GM21825 (cell line): ENCODE data around the gene PKNOX2.

ENCODE experiments used
- ATAC-seq: cut with Tn5 transposase; IDR thresholded peaks from one replicate; pipeline ENCODE4 v1.9.1; 2021; ENCODE audit warnings: mild to moderate bottlenecking, moderate library complexity; ENCODE audit not compliant: unreplicated experiment

Gene PKNOX2

GRCh38 chr11:125229916-125230315, 65.4 kb downstream of the PKNOX2 start:
- no peak for ATAC-seq

DNA sequence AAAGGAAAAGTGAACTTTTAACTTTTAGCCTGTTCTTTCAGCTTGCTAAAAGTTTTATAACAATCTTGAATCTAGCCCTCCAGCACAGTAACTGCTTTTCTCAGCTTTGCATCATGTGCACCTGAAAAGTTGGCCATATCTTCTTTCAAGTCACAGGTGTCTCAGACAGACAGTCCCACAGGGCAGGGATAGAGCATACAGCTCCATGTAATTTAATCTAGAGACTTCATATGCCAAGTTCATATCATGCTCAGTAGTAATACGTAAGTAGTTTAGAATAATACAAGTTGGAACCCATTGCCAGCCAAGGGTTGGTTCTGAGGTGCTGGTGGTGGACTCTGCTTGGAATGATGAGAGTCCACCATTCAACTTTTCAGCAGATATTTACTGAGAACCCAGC, 68.6 kb downstream of the PKNOX2 start:
- no peak for ATAC-seq

GRCh38 chr11:125233736-125234275, 69.3 kb downstream of the PKNOX2 start:
- no peak for ATAC-seq

GRCh38 chr11:125235071-125235471, 70.5 kb downstream of the PKNOX2 start:
- ATAC-seq = no peak

- no peak for ATAC-seq
Observed at GRCh38 chr11:125236072-125236825, 71.7 kb downstream of the PKNOX2 start.

GRCh38 chr11:125239585-125240560, 75.3 kb downstream of the PKNOX2 start:
- ATAC-seq = no peak

- no peak for ATAC-seq
Observed at GRCh38 chr11:125241104-125241503, 76.6 kb downstream of the PKNOX2 start.

DNA sequence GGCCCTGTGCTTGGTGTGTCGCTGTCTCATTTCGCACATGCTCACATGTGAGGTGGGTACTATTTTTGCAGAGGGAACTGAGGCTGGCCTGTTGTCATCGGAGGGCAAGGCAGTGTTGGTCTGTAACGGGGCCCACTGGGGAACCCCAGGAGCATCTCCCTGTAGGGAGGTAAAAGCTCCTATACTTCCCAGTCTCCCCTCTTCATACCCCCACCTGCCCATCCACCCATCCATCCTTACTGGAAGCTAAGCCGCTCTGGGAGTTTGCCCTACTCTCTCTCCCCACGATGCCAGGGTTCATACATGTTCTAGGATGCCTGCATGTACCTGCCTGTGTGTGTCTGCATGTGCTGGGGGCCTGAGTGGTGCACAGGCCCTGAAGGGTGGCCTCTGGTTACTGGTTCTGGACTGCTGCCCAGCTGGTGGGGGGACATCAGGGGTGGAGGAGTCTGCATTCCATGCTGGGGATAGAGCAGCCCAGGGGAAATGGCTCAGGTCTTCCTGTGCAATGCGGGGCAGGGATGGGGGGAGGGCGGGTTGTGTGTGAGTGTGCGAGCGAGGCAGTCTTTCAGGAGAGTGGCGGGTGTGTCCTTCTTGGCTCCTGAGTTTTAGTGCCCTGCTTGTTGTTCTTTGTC, 77.7 kb downstream of the PKNOX2 start:
- ATAC-seq = no peak

GRCh38 chr11:125244166-125244565, 79.6 kb downstream of the PKNOX2 start:
- ATAC-seq = no peak

DNA sequence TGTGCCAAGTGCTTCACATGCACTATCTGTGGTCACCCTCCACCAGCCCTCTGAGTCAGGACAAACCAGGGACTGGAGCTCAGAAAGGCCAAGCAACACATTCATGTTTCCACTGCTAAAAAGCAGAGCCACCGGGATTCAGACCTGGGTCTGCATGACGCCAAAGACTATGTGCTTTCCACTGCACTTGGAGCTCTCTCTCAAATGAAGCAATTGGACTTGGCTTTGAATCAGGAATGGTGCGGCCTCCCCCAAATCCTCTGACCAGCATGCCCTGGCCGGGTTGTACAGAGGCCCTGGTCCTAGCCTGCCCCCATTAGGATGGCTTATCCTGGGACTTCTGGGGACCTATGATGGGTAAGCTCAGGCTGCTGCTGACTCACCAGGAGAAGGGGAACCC, 80.7 kb downstream of the PKNOX2 start:
- ATAC-seq = no peak

DNA sequence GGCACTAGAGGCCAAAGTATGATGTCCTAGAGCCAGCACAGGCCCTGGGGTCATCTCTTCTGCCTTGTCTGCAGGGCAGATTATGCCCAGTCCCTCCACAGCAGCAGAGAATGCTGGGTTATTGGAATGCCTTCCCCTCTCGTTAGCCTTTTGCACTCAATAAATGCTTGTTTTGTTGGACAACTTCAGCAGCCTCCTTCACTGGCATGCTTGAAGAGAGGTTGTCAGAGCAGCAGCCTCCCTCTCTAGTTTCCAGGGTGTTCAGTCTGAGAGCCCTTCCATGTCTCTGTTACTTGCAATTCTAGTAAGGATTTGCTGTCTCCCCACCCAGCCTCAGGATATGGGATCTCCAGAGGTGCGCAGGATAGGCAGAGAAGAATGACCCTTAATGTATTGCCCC, 82.9 kb downstream of the PKNOX2 start:
- no peak for ATAC-seq

GRCh38 chr11:125250318-125251213, 86.0 kb downstream of the PKNOX2 start:
- ATAC-seq = no peak

- ATAC-seq = no peak
Observed at GRCh38 chr11:125251214-125251545, 86.6 kb downstream of the PKNOX2 start.

GRCh38 chr11:125251956-125252355, 87.4 kb downstream of the PKNOX2 start:
- ATAC-seq = no peak

GRCh38 chr11:125253289-125253688, 88.7 kb downstream of the PKNOX2 start:
- no peak for ATAC-seq

DNA sequence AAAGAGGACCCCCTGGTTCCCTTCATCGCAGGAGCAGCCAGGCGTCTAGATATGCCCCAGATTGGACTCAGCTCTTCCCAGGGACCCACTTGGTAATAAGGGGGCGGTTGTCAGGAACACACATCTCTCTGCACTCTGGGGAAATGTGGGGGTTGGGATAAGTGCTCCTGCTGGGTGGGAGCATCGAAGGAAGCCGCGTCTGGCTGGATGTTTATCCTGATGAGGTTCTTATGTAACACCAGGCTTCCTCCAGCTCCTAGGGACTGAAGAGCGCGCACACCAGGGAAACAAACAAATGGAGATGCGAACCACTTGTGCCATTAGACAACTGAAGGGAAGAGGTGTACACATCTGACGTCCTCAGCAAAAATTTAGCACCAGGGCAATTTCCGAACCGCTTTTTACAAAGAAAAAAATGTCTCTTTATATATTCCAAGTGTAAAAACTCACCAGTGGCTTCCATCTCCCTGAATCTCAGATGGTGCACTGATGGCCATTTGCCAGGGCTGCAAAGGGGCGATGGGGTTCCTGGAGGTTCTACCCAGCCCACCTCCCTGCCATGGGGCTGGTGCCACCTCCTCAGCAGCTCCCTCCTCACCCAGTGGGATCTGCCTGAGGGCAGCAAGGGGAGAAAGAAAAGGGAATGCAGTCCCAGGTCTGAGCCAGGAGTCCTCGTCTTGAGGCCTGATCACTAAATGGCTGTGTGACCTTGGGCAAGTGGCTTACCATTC, 89.4 kb downstream of the PKNOX2 start:
- ATAC-seq = no peak

DNA sequence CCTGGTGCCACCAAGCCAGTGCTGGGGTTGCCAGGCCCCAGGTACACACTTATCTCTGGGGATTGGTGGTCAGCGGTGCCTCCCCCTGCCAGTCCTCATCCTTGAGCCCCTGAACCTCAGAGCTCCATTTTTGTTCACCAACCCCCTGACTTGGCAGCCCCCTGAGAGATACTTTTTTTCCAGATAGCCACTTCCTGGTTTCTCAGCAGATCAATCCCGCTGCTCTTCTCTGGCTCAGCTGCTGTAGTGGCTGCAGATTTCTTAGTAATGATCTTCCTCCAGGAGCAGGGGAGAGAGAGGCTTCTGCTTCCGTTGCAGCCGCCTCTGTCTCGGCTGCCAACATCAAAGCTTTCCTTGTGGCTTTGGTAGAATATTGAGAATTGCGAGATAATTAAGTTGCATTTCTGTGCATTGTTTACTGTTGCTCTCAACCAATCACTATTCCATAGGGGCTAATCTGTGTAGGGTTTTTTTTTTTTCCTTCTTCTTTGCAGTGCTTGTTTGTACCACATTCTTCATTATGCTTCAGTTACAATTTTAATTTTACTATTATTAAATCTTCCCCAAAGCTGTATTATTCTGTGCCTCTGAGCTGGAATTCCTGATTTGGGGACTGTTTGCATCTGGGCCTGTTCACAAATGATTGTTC, 92.1 kb downstream of the PKNOX2 start:
- no peak for ATAC-seq

DNA sequence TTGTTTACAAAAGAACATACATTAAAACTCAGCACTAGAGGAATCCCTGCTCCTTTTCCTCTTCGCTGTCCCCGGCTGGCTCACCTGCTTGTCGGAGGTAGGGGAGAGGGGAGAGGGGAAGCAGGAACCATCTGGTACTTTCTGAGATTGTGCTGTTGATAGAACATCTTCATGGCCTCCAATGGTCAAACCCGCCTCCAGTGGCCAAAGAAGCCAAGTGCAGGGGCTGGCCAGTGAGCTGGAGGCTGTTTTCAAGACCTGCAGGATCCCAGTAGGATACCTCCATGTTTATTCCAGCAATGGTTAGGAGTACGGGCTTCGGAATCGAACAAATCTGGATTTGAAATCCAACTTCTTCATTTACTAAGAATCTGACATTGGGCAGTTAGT, 92.6 kb downstream of the PKNOX2 start:
- no peak for ATAC-seq

DNA sequence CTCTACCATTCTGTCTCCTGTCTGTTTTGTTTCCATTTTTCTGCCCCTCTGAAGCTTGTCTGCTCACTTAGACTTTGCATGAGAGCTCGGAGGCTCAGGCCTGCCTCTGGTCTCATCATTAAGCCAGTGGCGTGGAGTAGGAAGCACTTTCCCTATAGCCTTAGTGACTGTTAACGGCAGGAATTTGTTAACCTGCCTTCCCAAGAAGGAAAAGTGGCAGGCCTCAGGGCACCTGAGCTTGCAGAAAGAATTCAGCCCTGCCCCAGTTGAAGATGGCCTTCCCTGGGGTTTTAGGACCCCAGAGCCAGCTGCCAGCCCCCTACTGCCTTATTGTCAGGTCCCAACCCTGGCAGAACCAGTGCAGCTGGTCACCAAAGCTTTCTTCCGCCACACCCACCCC, 93.2 kb downstream of the PKNOX2 start:
- no peak for ATAC-seq
